ENCODE measurements around the gene ZNF582. TPM values are rescaled to one million over a fixed set of nuclear protein-coding genes. Genes with fewer than 3 reads are reported as not detected.

Gene ZNF582
- total RNA-seq, 3 donors from 2014 or later (not counting 1 experiment from before 2014, with no cell fraction given) = 1.3 to 3.3 (median 2.8) TPM

DNA sequence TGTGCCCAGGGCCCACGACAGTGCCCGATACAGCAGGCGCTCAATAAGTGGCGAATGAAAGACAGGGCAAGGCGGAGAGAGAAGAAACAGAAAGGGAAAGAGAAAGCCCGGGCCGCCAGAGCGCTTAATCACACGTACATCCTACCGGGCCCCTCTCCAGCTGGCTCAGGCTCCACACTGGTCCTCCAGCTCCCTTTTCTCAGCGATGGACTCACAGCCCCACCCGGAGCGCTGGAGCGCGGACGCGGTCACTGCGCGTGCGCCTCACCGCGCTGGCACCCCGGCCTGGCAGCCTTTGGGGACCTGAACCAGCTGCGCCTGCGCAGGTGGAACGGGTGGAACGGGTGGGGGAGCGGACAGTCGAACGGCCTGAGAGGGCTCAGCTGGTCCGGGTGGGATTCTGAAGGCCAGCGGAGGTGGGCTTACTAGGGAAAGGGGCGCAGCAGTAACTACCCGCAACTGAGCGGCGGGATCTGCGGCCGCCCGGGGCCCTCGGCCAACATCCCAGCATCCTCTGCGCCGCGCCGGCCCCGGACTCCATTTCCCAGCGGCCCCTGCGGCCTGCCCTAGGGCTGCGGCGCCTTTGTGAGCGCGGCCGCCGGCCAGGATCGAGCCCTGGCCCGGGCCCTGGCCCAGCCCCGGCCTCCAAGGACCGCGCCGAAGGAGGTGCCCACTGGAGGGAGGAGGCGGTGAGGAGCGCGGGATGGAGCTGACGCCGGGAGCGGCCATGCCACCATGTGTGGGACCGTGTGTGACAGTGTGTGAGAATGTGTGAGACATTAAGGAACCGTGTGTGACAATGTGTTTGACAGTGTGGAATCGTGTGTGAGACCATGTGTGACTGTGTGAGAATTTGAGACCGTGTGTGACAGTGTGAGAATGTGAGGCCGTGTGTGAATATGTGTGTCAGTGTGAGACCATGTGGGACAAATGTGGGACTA, 10.7 kb upstream of the ZNF582 start, which contains the start of gene ZNF583:
ZNF583 (plus strand) TSS at position 569 of the 941 bp plus-strand sequence. CDS start 2,783 bp downstream, outside the sequence.
- TF ChIP-seq, protein P1, sequence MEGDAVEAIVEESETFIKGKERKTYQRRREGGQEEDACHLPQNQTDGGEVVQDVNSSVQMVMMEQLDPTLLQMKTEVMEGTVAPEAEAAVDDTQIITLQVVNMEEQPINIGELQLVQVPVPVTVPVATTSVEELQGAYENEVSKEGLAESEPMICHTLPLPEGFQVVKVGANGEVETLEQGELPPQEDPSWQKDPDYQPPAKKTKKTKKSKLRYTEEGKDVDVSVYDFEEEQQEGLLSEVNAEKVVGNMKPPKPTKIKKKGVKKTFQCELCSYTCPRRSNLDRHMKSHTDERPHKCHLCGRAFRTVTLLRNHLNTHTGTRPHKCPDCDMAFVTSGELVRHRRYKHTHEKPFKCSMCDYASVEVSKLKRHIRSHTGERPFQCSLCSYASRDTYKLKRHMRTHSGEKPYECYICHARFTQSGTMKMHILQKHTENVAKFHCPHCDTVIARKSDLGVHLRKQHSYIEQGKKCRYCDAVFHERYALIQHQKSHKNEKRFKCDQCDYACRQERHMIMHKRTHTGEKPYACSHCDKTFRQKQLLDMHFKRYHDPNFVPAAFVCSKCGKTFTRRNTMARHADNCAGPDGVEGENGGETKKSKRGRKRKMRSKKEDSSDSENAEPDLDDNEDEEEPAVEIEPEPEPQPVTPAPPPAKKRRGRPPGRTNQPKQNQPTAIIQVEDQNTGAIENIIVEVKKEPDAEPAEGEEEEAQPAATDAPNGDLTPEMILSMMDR (IDR thresholded peaks at IDR 0.05) = no peak
- intact Hi-C loops (cut with micrococcal nuclease) = loop anchor here (1.0 to 10.0 kb wide), 3 partner anchors 11 to 1921 kb away; partner anchors contain the start of genes ZNF582, ZNF667 and ZSCAN22
- under 1% methylated on average over 69 of the region's 70 CpGs for WGBS (ENCODE audit: insufficient coverage)
- peaks cover 21% of the 10 kb centered on the region for H3K36me3 ChIP-seq (ENCODE audit: control insufficient read depth, insufficient read depth, low read length)
- Mint-ChIP-seq H3K36me3 (peaks cover 19% of the 10 kb centered on the region), H3K27me3 (ENCODE audit: low read depth in 2 of 2) (no peaks in the 10 kb centered on the region), H3K9me3 (peaks cover 10 to 19% of the 10 kb centered on the region in 2 donors), H3K4me3 (peak within 1 kb of the TSS; percentile 92), H3K27ac (peak within 1 kb of the TSS; percentile 71 to 93), H3K4me1 (peaks cover 19 to 43% of the 10 kb centered on the region in 2 donors)
- peak within 1 kb of the TSS; percentile 99 for H3K27ac ChIP-seq (ENCODE audit: low read length)
- DNase-seq (peak; percentile 90 to 95), ATAC-seq (peak; percentile 57 to 87 (median 78))
- peaks cover 22% of the 10 kb centered on the region for H3K4me1 ChIP-seq (ENCODE audit: control insufficient read depth, insufficient read depth, low read length)
- peaks cover 13% of the 10 kb centered on the region for H3K9me3 ChIP-seq (ENCODE audit: control insufficient read depth, insufficient read depth, low read length)
- H3K4me3 ChIP-seq (ENCODE audit: low read length) = peak within 1 kb of the TSS; percentile 88
- no peaks in the 10 kb centered on the region for H3K27me3 ChIP-seq (ENCODE audit: control insufficient read depth, insufficient read depth, low read length)

DNA sequence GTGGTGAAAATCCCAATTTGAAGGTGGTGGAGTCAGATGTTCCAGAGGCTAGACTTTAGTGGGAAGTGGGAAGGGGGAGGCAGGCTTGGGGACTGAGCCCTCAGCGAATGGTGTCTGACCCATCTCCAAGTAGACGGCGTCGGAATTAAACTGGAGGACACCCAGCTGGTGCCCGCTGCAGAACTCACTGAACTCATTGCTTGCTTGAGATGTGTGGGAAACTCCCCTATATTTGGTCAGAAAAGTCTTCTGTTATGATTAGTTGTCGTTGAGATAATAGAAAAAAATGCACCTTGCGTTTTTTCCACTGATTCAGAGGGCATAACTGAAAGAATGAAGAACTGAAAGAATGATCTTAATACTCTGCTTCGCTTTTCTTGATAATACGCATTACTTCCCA, 9.9 kb upstream of the ZNF582 start:
- Histone ChIP-seq H3K36me3 (ENCODE audit: control insufficient read depth, insufficient read depth, low read length) (peaks cover 17% of the 10 kb centered on the region), H3K4me1 (ENCODE audit: control insufficient read depth, insufficient read depth, low read length) (peaks cover 22% of the 10 kb centered on the region), H3K27ac (ENCODE audit: low read length) (peak overlapping the region; percentile 99), H3K27me3 (ENCODE audit: control insufficient read depth, insufficient read depth, low read length) (no peaks in the 10 kb centered on the region), H3K4me3 (ENCODE audit: low read length) (peak overlapping the region; percentile 88), H3K9me3 (ENCODE audit: control insufficient read depth, insufficient read depth, low read length) (peaks cover 10% of the 10 kb centered on the region)
- TF ChIP-seq, protein P1 (IDR thresholded peaks at IDR 0.05) = no peak
- 51% methylated on average over 8 of the region's 9 CpGs for WGBS (ENCODE audit: insufficient coverage)
- H3K27me3 Mint-ChIP-seq (ENCODE audit: low read depth in 2 of 2) = no peaks in the 10 kb centered on the region
- ATAC-seq (no peak), DNase-seq (peak in 1 of 2 donors; percentile 33)
- peaks cover 19 to 43% of the 10 kb centered on the region in 2 donors for H3K4me1 Mint-ChIP-seq
- H3K27ac Mint-ChIP-seq = peak overlapping the region; percentile 71 to 93
- intact Hi-C loops (cut with micrococcal nuclease) = loop anchor here (1.0 to 10.0 kb wide), 2 partner anchors 10 to 1922 kb away; partner anchors contain the start of genes ZNF582 and ZSCAN22
- H3K9me3 Mint-ChIP-seq = peaks cover 5 to 14% of the 10 kb centered on the region in 2 donors
- peak overlapping the region; percentile 92 for H3K4me3 Mint-ChIP-seq
- H3K36me3 Mint-ChIP-seq = peaks cover 11% of the 10 kb centered on the region

DNA sequence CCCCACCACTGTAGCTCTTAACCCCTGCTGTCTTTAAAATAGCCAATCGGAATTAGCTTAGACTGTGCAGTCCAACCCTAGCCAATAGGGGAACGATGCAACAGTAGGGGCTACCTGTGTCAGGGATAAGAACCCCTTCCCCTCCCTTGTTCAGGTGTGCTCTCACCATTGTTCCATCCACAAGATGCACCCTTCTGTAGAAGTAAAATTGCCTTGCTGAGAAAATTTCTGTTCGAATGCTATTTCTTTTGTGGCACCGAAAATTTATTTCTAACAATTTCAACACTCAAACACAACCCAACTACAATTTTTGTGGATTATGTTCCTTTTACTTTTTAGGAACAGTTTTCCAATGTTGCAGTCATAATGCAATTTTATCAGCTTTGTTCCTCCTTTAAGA, 7.2 kb upstream of the ZNF582 start:
- Mint-ChIP-seq H3K27ac (no peak overlapping the region), H3K27me3 (ENCODE audit: low read depth in 2 of 2) (no peaks in the 10 kb centered on the region), H3K9me3 (peaks cover 8 to 9% of the 10 kb centered on the region in 2 donors), H3K4me3 (no peak overlapping the region), H3K36me3 (no peaks in the 10 kb centered on the region), H3K4me1 (peaks cover 18 to 38% of the 10 kb centered on the region in 2 donors)
- ATAC-seq (no peak), DNase-seq (no peak)
- H3K27me3 ChIP-seq (ENCODE audit: control insufficient read depth, insufficient read depth, low read length) = no peaks in the 10 kb centered on the region
- no peak overlapping the region for H3K27ac ChIP-seq (ENCODE audit: low read length)
- TF ChIP-seq, protein P1 (IDR thresholded peaks at IDR 0.05) = no peak
- H3K9me3 ChIP-seq (ENCODE audit: control insufficient read depth, insufficient read depth, low read length) = peaks cover 17% of the 10 kb centered on the region
- WGBS (ENCODE audit: insufficient coverage) = 92% methylated on average over 2 of the region's 4 CpGs
- no peak overlapping the region for H3K4me3 ChIP-seq (ENCODE audit: low read length)
- intact Hi-C loops (cut with micrococcal nuclease) = loop anchor here (10.0 kb wide), 1 partner anchor 1924 kb away; the partner anchor contains the start of gene ZSCAN22
- peaks cover 22% of the 10 kb centered on the region for H3K4me1 ChIP-seq (ENCODE audit: control insufficient read depth, insufficient read depth, low read length)
- H3K36me3 ChIP-seq (ENCODE audit: control insufficient read depth, insufficient read depth, low read length) = peaks cover 5% of the 10 kb centered on the region

All from natural killer cell (primary cell).